Activated CD4-positive, alpha-beta T cell treated with anti-CD3 and anti-CD28 coated beads for 1 hour (primary cell): ENCODE results near the gene HNRNPDL.
"Not testable (repeated sequence)": the region's sequence is repeated elsewhere in the genome, so short reads cannot be mapped to it uniquely, and the experiment has no call there.

Experiments
- DNase-seq: peaks from one replicate; pipeline ENCODE4 v3.0.0-alpha.2; 2020

HNRNPDL gene

DNA sequence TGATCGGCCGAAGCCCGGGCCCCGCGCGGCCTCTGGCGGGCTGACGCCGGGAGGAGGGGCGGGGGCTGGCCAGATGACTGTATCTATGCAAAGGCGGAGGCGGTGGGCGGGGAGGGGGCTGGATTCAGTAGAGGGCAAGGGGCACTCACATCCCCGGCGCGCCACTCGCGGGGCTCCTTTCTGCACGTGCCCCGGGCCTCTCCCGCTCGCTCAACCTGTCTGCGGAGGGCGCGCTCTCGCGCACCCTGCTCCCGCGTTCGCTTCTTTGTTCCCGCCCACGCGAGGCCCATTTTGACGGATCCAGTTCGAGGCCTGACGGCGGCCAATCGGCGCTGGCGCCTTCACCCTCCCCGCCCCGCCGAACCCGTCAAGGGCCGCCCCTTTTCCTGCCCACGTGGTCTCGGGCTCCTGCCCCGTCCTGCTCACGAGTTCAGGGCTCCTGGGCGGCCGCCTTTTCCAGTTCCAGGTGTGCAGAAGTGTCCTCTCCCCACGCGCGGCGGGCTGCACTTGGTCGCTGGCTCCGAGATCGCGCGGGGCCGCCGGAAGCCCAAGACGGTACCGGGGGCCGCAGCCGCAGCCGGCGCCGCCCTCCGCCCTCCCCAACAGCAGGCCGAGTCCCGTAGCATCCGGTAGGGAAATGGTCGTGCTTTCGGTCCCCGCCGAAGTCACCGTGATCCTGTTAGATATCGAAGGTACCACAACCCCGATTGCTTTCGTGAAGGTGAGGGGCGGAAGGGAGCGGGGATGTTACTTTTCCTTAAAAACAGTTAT is at the start of gene HNRNPDL, which contains the start of gene ENOPH1:
Gene HNRNPDL (minus strand): TSS at position 270 of the 771 bp plus-strand sequence. CDS start 772 bp downstream, outside the sequence.
Gene ENOPH1 (plus strand): TSS at position 398 of the 771 bp plus-strand sequence. CDS start 240 bp downstream, at position 638.
- DNase-seq = peak; percentile 95

DNA sequence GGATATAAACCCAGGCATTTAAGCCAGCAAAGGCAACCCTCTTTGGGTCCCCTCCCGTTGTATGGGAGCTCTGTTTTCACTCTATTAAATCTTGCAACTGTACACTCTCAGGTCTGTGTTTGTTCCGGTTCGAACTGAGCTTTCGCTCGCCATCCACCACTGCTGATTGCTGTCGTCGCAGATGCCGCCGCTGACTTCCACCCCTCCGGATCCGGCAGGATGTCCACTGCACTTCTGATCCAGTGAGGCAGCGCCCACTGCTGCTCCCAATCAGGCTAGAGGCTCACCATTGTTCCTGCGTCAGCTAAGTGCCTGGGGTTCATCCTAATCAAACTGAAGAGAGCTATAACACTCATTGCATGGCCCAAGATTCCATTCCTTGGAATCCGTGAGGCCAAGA is 49.3 kb upstream of the HNRNPDL start:
- DNase-seq = no peak

DNA sequence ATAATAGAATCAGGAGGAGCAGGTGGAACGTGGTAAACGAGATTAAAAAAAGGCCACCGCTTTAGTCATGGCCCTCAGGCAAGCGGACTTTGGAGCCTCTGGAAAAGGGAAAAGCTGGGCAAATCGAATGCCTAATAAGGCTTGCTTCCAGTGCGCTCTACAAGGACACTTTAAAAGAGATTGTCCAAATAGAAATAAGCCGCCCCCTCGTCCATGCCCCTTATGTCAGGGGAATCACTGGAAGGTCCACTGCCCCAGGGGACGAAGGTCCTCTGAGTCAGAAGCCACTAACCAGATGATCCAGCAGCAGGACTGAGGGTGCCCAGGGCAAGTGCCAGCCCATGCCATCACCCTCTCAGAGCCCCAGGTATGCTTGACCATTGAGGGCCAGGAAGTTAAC is 47.2 kb upstream of the HNRNPDL start:
- not testable (repeated sequence) for DNase-seq

DNA sequence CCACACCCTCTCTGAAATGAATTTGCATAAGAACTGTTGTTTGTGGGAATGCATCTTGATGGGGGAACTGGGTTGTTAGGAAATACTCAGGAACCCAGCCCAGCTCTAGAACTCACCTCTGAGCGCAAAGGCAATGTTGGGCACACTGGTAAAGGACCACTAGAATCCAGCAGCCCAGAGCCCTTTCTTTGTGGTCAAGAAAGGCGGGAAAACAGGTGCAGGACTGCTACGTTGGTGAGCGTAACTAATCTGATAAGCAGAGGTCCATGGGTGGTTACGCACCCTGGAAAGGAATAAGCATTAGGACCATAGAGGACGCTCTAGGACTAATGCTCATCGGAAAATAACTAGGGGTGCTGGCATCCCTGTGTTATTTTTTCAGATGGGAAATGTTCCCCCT is 45.7 kb upstream of the HNRNPDL start:
- DNase-seq = not testable (repeated sequence)

DNA sequence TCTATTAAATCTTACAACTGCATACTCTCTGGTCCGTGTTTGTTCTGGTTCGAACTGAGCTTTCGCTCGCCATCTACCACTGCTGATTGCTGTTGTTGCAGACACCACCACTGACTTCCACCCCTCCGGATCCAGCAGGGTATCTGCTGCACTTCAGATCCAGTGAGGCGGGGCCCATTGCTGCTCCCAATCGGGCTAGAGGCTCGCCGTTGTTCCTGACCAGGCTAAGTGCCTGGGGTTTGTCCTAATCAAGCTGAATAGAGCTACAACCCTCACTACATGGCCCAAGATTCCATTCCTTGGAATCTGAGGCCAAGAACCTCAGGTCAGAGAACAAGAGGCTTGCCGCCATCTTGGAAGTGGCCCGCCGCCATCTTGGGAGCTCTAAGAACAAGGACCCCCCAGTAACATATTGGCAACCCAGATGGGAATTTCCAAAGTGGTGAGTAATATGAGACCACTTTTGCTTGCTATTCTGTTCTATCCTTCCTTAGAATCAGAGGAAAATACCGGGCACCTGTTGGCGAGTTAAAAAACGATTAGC is 43.4 kb upstream of the HNRNPDL start:
- DNase-seq = no peak

DNA sequence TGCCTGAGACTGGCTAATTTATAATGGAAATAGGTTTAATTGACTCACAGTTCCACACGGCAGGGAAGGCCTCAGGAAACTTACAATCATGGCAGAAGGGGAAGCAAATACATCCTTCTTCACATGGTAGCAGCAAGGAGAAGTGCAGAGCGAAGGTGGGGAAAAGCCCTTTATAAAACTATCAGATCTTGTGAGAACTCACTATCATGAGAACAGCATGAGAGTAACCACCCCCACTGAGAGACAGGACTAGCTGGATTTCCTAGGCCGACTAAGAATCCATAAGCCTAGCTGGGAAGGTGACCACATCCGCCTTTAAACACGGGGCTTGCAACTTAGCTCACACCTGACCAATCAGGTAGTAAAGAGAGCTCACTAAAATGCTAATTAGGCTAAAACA is 42.8 kb upstream of the HNRNPDL start:
- not testable (repeated sequence) for DNase-seq

DNA sequence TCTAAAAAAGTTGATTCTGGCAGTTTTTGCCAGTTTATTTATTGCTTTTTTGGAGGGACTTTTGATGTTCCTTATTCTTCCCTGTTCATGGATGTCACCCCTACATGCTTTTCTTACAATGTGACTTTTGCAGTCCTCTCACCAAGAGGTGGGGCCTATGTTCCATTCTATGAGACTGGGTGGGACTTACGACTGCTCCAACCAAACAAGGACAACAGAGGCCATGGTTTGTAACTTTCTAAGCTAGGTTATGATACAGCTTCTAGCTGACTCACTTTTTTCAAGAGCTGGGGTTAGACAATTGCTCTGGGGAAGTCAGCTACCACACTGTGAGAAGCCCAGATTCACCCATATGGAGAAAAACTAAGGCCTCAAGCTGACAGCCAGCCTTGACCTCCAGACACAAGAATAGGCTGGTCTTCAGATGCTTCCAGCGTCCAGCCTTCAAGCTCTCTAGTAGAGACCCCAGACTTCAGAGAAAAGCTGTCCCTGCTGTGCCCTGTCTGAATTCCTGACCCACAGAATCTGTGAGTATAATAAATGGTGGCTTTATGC is 39.6 kb upstream of the HNRNPDL start:
- no peak for DNase-seq

DNA sequence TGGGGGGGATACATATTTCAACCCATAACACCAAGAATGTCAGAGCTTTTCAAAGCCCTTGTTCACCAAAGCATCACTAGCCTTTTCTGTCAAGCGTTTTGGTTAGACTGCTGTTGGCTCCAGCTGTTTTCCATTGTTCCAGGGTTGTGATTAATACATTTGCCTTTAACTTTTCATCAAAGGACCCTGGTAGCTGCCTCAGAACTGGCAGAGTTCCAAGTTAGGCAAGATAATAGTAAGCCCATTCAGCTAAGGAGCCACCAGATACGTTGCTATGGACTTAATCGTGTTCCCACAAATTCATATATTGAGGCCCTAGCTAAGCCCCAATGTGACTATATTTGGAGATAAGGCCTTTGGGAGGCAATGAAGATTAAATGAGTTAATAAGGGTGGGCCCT is 37.2 kb upstream of the HNRNPDL start:
- DNase-seq = no peak

DNA sequence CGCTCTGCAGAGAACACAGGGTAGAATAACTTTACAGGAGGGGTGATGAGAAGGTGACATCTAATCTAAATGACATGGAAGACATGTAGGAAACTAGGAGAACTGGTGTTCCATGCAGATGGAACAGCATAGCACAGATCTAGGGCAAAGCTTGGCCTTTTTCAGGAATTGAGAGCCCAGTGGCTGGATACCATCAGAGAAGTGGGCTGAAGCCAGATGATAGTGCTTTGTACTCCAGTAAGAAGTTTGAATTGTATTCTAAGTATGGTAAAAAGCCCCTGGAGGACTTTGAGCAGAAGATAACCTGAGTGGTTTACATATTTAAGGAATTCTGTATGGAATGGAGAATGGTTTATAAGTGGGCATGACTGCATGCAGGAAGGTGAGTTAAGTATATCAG is 33.0 kb upstream of the HNRNPDL start:
- no peak for DNase-seq

DNA sequence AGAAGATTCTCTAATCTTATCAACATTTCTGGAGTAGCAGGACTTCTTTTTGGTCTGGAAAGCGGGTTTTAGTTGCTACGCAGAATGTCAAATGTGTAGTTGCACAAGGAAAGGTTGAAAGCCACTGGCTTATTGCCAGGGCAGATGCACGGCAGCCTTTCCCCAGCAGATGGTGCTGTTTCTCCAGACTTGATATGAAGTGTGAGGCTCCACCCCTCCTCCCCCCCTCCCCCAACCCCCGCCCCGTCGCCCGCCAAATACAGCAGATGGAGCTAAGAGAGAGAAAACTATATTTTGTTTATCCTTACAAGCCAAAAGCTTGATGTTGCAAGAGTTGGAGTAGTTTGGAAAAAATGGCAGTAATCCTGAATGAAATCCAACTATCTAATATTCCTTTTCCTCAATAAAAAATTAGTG is 32.2 kb upstream of the HNRNPDL start:
- peak; percentile 72 for DNase-seq

DNA sequence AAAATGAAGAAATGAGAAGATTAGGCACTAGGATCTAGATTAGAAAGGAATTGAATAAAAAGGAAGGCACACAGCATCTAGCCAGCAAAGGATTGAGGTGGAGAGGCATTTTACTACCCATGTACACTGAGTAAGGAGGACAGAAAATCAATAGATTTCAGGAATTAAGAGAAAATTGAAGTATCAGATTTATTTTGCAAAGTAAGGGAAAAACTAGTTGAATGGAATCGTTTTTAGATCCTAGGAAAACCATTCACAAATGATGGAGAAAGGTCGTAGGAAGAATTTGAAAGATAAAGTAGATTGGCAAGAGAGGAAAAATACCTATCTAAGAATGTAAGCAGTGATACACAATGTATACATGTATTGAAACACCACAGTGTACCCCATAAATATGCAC is 31.4 kb upstream of the HNRNPDL start:
- DNase-seq = no peak

DNA sequence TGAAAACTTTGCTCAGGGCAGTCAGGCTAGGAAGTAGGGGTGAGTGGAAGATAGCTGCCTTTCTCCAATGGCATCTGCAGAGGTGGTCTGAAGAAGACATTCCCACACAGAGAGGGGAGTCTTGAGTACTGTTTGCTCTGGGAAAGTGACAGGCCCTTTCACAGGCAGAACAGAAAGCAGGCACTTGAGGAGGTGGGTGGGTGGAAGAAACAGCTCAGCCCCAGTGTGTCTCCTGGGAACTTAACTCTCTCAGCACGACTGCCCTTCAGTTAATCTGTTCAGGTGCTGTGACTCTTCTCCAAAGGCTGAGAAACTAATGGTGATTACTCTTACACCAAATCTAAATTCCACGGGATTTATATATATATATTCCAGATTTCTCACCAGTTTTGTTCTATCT is 28.5 kb upstream of the HNRNPDL start:
- DNase-seq = no peak

DNA sequence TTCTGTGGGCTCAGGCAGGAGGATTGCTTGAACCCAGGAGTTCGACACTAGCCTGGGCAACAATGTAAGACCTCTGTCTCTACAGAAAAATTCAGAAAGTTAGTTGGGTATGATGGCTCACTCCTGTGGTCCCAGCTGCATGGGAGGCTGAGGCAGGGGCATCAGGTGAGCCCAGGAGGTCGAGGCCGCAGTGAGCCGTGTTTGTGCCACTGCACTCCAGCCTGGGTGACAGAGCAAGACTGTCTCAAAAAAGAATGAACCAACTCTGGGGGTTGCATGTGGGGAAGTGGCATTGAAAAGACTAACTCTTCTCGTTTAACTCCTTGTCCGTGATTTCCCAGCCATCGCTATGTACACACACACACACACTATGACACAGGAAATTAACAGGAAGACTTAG is 27.0 kb upstream of the HNRNPDL start:
- DNase-seq = no peak

DNA sequence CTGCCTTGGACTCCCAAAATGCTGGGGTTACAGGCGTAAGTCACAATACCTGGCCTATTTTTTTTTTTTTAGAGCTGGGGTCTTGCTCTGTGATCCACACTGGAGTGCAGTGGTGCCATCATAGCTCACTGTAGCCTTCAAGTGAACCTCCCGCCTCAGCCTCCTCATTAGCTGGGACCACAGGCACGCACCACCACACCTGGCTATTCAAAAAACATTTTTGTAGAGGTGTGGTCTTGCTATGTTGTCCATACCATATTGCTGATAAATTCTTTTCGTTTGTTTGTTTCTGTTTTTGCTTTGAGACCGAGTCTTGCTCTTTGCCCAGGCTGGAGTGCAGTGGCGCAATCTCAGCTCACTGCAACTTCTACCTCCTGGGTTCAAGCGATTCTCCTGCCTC is 21.8 kb upstream of the HNRNPDL start:
- DNase-seq = no peak

DNA sequence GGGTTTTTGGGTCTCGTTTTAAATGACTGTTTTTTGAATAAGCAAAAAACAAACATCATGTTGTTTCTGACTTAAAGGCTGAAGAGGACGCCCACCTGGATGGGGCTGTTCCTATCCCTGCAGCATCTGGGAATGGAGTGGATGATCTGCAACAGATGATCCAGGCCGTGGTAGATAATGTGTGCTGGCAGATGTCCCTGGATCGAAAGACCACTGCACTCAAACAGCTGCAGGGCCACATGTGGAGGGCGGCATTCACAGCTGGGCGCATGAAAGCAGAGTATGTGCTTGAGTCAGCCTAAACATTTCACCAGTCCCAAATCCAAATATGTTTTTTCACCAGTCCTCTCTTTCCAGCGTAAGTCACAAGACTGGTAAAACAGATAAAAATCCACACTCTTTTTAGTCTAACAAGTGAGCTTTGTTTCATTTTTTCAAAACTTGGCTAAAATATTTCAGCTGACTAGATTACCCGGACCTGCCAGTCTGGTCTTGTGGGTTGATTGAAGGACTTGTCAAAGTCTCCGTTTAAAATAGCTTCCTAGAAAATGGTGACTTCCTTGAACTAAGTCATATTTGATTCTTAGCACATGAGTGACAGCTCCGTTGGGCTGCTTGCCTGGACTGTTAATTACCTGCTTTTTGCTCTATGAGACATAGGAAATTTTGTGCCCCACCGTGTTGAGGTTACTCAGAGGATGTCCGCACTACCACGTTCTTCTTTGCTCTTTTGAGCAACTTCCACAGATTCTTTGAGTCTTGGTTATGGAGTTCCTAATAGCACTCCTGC is 20.9 kb upstream of the HNRNPDL start:
- no peak for DNase-seq

DNA sequence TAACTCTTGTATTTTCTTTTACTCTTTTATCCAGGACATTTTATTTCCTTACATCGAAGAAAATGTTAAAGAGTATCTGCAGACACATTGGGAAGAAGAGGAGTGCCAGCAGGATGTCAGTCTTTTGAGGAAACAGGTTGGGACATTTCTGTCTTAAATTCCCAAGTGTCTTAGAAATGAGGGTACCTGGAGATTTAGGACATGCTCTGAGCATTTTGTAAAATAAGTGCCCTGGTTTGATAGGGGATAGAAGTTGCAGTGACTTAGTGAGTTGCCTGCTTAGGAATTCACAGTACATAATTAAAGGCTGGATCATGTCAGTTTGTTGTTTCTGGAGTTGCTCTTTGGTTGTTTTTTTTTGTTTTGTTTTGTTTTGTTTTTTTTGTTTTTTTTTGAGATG is 17.6 kb upstream of the HNRNPDL start:
- DNase-seq = no peak

DNA sequence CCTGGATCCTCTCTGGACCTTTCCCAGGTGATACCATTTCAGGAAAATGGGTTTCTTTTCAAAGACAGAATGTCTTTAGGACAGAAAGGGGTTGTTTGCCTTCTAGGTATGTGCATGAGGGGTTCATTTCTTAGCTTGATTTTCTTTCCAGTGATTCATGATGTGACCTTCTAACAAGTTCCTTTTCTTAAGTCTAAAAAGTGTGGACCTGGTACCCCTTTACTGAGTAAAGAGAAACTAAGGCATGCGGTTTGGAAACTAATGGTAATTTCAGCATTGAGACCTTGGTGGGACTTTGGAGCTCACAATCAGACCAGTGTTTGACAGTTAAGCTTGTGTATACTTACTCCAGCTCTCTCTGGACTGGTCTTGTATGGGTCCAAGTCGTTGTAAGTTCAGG is 8.8 kb upstream of the HNRNPDL start:
- DNase-seq = no peak

DNA sequence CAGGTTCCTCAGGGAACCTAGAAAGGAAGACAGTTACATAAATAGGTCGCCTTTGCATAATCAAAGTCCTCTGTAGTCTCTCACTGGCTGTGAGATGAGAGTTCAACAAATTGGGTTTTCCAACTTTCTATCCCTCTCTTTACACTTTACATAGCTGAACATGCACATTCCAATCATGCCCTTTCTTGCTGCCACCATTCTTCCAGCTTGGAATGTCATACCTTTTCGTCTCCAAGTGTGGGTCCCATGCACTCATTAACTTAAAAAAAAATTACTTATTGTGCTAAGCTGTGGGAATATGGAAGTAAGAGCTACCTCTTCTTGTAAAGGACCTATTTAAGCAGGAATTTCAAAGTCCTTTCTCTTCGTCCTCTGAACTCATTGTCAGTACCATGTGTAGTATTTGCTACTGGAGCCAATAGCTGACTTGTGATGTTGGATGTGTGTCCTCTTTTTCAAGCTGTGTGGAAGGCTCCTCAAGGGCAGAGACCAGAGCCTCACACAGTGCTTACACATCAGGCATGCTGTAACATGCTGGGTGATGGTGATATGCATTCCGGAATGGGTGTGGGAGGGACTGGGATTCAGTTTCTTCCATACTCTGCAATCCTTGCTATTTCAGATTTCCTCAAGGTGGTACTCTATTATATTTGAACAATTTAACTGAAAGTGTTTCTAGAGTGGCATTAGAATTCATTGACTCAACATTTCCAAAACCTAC is 7.2 kb upstream of the HNRNPDL start:
- no peak for DNase-seq

DNA sequence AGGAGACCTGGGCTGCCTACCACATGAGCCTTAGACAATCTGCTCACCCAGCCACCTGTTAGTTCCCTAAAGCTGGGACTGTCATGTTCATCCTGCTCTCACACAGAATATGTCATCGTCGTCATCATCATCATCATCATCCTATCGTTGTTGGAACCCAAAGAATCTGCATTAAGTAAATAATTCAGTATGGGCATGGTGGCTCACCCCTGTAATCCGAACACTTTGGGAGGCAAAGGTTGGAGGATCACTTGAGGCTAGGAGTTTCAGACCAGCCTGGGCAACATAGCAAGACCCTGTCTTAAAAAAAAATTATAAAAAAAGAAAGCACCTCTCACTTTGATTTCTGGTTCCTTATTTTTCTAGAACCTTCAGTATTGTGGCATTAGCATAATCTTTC is 6.5 kb upstream of the HNRNPDL start:
- no peak for DNase-seq

DNA sequence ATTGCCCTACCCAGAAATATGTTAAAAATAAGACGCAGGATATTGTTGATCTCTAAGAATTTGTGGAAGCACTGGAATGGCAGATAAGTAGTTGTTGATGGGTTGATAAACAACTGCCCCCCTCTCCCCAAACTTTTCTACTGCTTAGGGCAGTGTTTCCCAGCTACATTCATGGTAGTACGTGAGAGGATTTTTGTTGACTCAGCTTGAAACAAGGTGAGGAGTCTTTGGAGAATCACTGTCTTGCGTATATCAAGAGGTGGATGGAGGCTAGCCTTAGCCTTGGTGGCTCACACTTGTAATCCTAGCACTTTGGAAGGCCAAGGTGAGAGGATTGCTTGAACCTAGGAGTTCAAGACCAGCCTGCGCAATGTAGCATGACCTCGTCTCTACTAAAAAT is 5.9 kb upstream of the HNRNPDL start:
- DNase-seq = no peak

DNA sequence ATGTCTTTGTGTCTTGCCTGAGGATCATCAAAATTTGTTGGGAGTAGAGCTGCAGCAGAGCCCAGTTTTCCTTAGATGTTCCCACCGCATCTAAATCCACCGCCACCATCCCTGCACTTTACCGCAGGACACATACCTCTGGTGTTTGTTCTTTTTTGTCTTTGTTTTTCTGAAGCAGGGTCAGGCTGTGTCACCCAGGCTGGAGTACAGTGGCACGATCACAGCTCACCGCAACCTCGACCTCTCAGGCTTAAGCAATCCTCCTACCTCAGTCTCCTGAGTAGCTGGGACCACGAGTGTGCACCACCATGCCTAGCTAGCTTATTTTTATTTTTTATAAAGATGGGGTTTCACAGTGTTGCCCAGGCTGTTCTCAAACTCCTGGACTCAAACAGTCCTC is 4.7 kb upstream of the HNRNPDL start:
- DNase-seq = no peak

DNA sequence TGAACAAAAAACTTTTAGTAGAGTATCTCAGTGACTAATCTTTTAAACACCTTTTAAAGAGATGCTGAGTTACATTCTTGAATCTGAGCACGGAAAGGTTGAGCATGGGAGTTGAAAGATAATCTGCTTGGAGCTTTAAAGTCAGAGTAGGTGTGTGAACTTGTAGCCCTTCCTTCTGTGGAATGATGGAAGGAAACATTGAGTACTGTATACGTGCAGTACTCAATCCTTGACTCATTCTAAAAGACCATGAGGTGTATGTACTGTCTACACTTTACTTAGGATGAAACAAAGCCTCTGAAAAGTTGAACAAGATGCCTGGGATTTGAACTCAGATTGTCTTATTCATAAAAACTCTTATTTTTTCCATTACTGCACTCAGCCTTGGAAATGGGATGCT is 3.5 kb upstream of the HNRNPDL start:
- no peak for DNase-seq

DNA sequence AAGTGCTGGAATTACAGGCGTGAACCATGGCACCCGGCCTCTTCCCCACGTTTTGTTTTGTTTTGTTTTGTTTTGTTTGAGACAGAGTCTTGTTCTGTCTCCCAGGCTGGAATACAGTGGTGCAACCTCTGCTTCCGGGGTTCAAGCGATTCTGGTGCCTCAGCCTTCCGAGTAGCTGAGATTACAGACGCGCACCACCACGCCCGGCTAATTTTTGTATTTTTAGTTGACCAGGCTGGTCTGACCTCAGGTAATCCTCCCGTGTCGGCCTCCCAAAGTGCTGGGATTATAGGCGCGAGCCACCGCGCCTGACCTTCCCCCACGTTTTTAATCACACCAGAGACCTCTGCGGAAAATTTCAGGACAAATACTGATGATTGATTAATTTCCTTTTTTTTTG is 2.3 kb upstream of the HNRNPDL start:
- DNase-seq = no peak
